ENCODE measurements around the gene RCOR3.
"Not testable (repeated sequence)": the region's sequence is repeated elsewhere in the genome, so short reads cannot be mapped to it uniquely, and the experiment has no call there.

The RCOR3 gene

DNA sequence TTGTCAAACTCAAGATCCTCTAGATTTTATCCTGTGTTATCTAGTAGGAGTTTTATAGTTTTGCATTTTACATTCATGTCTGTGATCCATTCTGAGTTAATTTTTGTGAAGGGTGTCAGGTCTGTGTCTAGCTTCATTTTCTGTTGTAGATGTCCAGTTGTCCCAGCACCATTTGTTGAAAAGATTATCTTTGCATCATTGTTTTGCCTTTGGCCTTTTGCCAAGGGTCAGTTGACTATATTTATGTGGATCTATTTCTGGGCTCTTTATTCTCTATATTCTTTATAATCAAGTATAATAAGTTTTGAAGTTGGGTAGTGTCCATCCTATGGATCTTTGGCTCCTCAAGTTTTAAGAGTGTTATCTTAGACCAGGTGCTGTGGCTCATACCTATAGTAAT lies 89.4 kb downstream of the RCOR3 start:
- TF ChIP-seq, protein P1, sequence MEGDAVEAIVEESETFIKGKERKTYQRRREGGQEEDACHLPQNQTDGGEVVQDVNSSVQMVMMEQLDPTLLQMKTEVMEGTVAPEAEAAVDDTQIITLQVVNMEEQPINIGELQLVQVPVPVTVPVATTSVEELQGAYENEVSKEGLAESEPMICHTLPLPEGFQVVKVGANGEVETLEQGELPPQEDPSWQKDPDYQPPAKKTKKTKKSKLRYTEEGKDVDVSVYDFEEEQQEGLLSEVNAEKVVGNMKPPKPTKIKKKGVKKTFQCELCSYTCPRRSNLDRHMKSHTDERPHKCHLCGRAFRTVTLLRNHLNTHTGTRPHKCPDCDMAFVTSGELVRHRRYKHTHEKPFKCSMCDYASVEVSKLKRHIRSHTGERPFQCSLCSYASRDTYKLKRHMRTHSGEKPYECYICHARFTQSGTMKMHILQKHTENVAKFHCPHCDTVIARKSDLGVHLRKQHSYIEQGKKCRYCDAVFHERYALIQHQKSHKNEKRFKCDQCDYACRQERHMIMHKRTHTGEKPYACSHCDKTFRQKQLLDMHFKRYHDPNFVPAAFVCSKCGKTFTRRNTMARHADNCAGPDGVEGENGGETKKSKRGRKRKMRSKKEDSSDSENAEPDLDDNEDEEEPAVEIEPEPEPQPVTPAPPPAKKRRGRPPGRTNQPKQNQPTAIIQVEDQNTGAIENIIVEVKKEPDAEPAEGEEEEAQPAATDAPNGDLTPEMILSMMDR (IDR thresholded peaks at IDR 0.05; ENCODE audit: extremely low read depth, insufficient read depth, missing control alignments) = no peak
- in situ Hi-C loops (cut with MboI; ENCODE audit: low pct_unique_long_range_greater_than_20kb, low sequenced_read_pairs, unreplicated experiment) = loop anchor here (25.0 kb wide), 1 partner anchor 314 kb away; no protein-coding TSS in a partner anchor
- DNase-seq (ENCODE audit: low spot score) = no peak

DNA sequence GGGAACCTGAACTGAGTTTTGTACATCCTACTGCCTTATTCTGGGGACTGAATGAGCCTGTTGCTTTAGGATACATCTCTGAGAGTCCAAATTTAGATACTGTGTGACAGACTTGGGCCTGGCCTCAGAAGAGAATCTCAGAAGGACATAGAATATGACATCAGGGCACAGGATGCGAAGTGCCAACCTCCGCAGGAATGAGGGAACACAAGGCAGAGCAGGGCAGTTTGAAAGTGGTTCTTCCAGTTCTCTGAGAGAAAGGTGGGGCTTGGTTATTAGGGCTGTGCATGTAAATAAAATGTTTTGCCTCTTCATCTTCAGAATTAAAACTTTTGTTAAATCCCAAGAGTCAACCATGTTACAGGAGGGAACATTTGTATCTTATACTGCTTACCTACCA lies 90.6 kb downstream of the RCOR3 start:
- in situ Hi-C loops (cut with MboI; ENCODE audit: low pct_unique_long_range_greater_than_20kb, low sequenced_read_pairs, unreplicated experiment) = loop anchor here (25.0 kb wide), 1 partner anchor 313 kb away; no protein-coding TSS in a partner anchor
- DNase-seq (ENCODE audit: low spot score) = no peak
- TF ChIP-seq, protein P1 (IDR thresholded peaks at IDR 0.05; ENCODE audit: extremely low read depth, insufficient read depth, missing control alignments) = no peak

DNA sequence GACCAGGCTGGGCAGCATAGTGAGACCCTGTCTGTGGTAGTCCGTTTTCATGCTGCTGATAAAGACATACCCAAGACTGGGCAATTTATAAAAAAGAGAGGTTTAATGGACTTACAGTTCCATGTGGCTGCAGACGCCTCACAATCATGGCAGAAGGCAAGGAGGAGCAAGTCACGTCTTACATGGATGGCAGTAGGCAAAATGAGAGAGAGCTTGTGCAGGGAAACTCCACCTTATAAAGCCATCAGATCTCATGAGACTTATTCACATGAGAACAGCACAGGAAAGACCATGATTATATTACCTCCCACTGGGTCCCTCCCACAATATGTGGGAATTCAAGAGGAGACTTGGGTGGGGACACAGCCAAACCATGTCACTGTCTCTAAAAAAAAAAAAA lies 92.9 kb downstream of the RCOR3 start:
- DNase-seq (ENCODE audit: low spot score); in situ Hi-C loops (cut with MboI; ENCODE audit: low pct_unique_long_range_greater_than_20kb, low sequenced_read_pairs, unreplicated experiment): not testable (repeated sequence)

DNA sequence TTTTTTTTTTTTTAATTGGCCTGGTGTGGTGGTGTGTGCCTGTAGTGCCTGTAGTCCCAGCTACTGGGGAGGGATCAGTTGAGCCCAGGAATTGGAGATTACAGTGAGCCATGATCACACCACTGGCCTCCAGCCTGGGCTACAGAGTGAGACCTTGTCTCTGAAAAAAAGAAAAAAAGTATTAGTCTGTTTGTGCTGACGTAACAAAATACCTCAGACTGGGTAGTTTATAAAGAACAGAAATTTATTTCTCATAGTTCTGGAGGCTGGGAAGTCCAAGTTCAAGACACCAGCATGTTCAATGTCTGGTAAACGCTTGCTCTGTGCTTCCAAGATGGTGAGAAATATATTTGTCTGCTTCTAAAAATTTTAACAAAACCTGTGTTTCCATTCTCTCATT lies 93.3 kb downstream of the RCOR3 start:
- in situ Hi-C loops (cut with MboI; ENCODE audit: low pct_unique_long_range_greater_than_20kb, low sequenced_read_pairs, unreplicated experiment) = no loop called here
- TF ChIP-seq, protein P1 (IDR thresholded peaks at IDR 0.05; ENCODE audit: extremely low read depth, insufficient read depth, missing control alignments) = no peak
- DNase-seq (ENCODE audit: low spot score) = no peak

DNA sequence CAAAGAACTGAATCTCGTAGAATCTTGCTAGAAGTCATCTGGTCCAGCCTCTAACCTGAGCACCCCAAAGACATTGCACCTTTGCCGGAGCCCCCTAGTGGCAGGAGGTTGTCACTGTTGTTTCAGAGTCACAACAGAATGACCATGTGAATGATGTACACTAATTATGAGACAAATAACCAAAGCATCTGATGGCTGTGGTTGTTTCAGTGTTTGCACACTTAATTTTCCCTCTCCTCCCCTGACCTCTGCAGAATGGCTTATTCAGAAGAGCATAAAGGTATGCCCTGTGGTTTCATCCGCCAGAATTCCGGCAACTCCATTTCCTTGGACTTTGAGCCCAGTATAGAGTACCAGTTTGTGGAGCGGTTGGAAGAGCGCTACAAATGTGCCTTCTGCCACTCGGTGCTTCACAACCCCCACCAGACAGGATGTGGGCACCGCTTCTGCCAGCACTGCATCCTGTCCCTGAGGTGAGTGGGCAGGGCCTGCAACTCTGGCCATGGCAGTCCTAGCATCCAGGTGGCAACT lies 93.9 kb downstream of the RCOR3 start:
- in situ Hi-C loops (cut with MboI; ENCODE audit: low pct_unique_long_range_greater_than_20kb, low sequenced_read_pairs, unreplicated experiment) = no loop called here
- DNase-seq (ENCODE audit: low spot score) = peak; percentile 69
- TF ChIP-seq, protein P1 (IDR thresholded peaks at IDR 0.05; ENCODE audit: extremely low read depth, insufficient read depth, missing control alignments) = peak; percentile 76

DNA sequence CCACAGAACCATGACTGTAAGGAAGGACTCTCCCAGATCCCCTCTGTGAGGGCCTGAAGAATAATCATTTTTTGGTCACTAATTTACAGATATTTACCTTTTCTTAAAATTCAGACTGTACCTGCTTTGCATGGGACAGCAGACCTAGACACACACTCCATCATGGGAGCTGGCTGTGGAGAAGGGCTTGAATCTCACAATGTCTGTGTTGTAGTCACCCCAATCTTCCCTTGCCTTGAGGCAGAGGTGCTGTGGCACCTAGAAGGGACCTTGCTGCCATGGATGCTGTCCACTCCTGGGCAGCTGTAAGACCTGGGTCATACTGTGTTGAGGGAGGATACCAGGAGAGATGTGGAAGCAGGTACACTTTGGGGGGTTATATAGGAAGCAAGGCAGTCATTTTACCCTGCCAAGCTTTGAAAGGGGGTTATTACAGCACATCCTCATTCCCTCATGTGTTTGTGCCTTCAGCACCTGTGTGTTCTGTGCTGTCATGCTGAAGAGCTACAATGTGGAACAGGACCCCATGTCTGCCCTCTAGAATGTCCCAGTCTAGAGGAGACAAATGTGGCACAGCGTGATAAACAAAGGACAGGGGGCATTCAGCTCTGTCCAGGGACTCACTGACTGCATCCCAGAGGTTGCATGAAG lies 94.5 kb downstream of the RCOR3 start:
- TF ChIP-seq, protein P1 (IDR thresholded peaks at IDR 0.05; ENCODE audit: extremely low read depth, insufficient read depth, missing control alignments) = no peak
- in situ Hi-C loops (cut with MboI; ENCODE audit: low pct_unique_long_range_greater_than_20kb, low sequenced_read_pairs, unreplicated experiment) = no loop called here
- no peak for DNase-seq (ENCODE audit: low spot score)

DNA sequence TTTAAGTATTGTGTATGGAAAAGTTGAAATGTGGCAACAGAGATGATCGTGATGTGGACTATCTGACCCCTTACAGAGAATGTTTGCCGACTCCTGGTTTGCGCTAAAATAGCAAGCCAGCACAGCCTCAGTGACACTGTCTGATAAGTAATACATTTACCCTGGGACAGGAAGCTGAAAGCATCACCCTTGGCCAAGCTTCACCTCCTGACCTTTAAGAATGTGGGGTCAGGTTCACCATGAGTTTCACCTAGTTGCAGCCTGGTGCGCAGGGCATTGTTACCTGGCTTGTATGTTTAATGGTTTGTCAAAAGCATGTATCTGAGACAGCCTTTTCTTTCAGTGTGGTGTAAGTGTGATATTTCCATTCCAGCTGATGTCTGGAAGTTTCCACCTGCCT lies 96.7 kb downstream of the RCOR3 start:
- in situ Hi-C loops (cut with MboI; ENCODE audit: low pct_unique_long_range_greater_than_20kb, low sequenced_read_pairs, unreplicated experiment) = no loop called here
- no peak for DNase-seq (ENCODE audit: low spot score)
- TF ChIP-seq, protein P1 (IDR thresholded peaks at IDR 0.05; ENCODE audit: extremely low read depth, insufficient read depth, missing control alignments) = no peak
